Neuron (in vitro differentiated cells): ENCODE data around the gene ATP5MK.
"Not testable (repeated sequence)": the region's sequence is repeated elsewhere in the genome, so short reads cannot be mapped to it uniquely, and the experiment has no call there.

ENCODE experiments used
- H2AFZ ChIP-seq: one replicate; pipeline ENCODE4 v1.6.1; 2013; ENCODE audit warnings: low read depth, mild to moderate bottlenecking, inconsistent platforms, low read length, moderate library complexity
- H3K27me3 ChIP-seq: one replicate; pipeline ENCODE4 v1.6.1; 2013; ENCODE audit warnings: low read length; ENCODE audit not compliant: insufficient read depth
- H3K36me3 ChIP-seq: one replicate; pipeline ENCODE4 v1.6.1; 2013; ENCODE audit warnings: low read length; ENCODE audit not compliant: insufficient read depth
- H3K4me1 ChIP-seq: one replicate; pipeline ENCODE4 v1.6.1; 2013; ENCODE audit warnings: low read length; ENCODE audit not compliant: insufficient read depth
- H3K4me3 ChIP-seq: 2 replicates; pipeline ENCODE4 v1.5.1; 2013; ENCODE audit warnings: mild to moderate bottlenecking, low read length, moderate library complexity
- H3K9me3 ChIP-seq: one replicate; pipeline ENCODE4 v1.6.1; 2013; ENCODE audit warnings: low read length

The ATP5MK gene

DNA sequence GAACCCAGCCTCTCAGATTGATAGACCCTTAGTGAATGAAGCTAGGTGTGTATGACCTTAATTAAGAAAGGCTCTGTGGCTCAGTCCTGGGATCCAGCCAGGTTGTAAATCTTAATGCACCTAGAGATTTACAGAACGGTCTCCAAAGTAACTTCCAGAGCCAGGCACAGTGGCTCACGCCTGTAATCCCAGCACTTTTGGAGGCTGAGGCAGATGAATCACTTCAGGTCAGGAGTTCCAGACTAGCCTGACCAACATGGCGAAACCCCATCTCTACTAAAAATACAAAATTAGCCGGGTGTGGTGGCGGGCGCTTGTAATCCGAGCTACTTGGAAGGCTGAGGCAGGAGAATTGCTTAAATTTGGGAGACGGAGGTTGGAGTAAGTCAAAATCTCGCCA, 31.6 kb upstream of the ATP5MK start:
- no peaks in the 10 kb centered on the region for H3K4me1 ChIP-seq
- no peak overlapping the region for H2AFZ ChIP-seq
- no peaks in the 10 kb centered on the region for H3K27me3 ChIP-seq
- H3K9me3 ChIP-seq, result no peaks in the 10 kb centered on the region
- H3K36me3 ChIP-seq, result peaks cover 84% of the 10 kb centered on the region
- H3K4me3 ChIP-seq, result no peak overlapping the region

DNA sequence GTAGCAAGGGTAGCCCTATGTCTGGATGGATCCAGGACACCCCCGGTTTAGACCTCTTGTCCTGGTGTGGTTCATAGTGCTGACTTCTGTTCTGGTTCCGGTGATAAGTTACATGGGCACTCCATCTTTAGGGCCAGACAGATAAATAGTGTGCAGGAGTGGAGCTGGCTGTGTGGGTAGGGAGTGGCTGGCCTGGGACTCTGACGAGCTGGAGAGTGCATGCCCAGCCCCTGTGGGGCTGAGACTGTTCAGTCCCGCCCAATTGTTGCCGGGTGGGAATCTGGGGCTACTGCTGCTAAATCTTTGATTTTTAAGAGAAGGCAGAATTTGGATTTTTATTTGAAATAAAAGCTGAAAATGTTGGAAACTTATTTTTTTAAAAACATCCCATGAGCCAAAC, 27.5 kb upstream of the ATP5MK start:
- Histone ChIP-seq H3K4me1 (no peaks in the 10 kb centered on the region), H3K36me3 (peaks cover 79% of the 10 kb centered on the region), H3K9me3 (no peaks in the 10 kb centered on the region), H3K27me3 (no peaks in the 10 kb centered on the region), H2AFZ (no peak overlapping the region), H3K4me3 (no peak overlapping the region)

DNA sequence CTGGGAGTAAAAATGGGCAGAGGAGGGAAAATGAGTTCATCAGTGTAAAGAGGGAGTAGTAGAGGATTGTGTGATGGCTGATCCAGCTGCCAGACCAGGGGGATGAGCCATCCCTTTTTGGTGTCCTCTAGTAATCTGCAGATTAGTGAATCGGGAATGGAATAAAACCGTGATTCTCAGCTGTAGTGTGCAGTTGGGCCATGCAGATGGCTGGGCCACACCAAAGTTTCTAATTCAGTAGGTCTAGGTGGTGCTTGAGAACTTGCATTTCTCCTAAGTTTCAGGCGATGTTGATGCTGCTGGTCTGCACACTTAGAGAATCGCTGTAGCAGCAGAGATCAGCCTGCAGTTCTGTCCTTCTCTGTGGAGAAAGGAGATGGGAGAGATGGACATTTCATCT, 22.8 kb upstream of the ATP5MK start:
- Histone ChIP-seq H3K4me1 (no peaks in the 10 kb centered on the region), H3K27me3 (no peaks in the 10 kb centered on the region), H3K36me3 (peaks cover 89% of the 10 kb centered on the region)

DNA sequence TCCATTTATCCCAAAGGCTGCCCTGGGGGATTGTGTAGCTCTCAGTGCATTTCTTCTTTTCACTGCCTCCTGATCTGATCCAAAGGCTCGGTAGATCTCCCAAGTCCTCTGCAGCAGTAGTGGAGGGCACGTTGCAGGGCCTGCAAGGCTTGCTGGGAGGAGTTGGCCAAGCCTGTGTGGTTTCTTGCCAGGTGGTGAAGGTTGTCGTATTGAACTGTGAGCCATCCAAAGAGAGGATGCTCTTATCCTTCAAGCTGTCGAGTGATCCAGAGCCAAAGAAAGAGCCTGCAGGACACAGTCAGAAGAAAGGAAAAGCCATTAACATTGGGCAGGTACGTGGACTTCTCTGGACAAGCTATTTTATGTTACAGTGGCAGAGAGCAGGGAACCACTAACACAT, 21.3 kb upstream of the ATP5MK start:
- peaks cover 89% of the 10 kb centered on the region for H3K36me3 ChIP-seq
- no peak overlapping the region for H3K4me3 ChIP-seq
- no peaks in the 10 kb centered on the region for H3K9me3 ChIP-seq
- H3K4me1 ChIP-seq, result no peaks in the 10 kb centered on the region
- H2AFZ ChIP-seq, result no peak overlapping the region
- H3K27me3 ChIP-seq, result no peaks in the 10 kb centered on the region

More for the DNA sequence above, 22.8 kb upstream of the ATP5MK start:
- Histone ChIP-seq H3K4me3 (no peak overlapping the region), H3K9me3 (no peaks in the 10 kb centered on the region), H2AFZ (no peak overlapping the region)

DNA sequence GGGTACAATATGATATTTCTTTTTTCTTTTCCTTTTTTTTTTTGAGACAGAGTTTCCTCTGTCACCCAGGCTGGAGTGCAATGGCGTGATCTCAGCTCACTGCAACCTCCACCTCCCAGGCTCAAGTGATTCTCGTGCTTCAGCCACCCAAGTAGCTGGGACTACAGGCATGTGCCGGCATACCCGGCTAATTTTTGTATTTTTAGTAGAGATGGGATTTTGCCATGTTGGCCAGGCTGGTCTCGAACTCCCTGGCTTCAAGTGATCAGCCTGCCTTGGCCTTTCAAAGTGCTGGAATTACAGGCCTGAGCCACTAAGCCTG, 20.8 kb upstream of the ATP5MK start:
- not testable (repeated sequence) for H3K4me1 ChIP-seq, H3K27me3 ChIP-seq, H3K4me3 ChIP-seq, H2AFZ ChIP-seq, H3K9me3 ChIP-seq
- H3K36me3 ChIP-seq, result peaks cover 86% of the 10 kb centered on the region

DNA sequence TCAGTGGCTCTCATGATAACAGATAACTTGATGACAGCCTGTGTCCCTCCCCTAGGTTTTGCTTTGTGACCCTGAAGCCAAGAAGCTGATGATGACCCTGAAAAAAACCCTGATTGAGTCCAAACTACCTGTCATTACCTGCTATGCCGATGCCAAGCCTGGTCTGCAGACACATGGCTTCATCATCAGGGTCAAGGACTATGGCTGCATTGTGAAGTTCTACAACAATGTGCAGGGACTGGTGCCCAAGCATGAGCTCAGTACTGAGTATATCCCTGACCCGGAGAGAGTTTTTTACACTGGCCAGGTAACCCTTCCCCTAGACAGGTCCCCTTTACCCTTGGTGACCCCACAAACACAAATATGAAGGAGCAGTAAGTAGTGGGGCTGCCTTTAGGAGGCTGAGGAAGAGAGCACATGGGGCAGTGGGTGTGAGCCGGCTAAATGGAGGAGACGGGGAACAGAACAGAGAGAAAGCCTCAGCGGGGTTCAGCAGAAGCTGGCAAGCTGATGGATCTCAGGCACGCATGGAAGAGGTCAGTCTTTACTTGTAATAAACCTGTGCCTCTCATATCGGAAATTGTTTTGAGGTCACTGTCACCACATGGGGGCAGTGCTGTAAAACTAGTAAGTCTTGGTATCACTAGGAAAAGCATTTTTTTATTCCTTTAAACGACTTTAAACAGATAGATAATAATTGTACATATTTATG, 20.3 kb upstream of the ATP5MK start:
- peaks cover 90% of the 10 kb centered on the region for H3K36me3 ChIP-seq
- H3K27me3 ChIP-seq, result no peaks in the 10 kb centered on the region
- H3K4me3 ChIP-seq, result no peak overlapping the region
- H3K4me1 ChIP-seq, result no peaks in the 10 kb centered on the region
- H2AFZ ChIP-seq, result no peak overlapping the region
- no peaks in the 10 kb centered on the region for H3K9me3 ChIP-seq

DNA sequence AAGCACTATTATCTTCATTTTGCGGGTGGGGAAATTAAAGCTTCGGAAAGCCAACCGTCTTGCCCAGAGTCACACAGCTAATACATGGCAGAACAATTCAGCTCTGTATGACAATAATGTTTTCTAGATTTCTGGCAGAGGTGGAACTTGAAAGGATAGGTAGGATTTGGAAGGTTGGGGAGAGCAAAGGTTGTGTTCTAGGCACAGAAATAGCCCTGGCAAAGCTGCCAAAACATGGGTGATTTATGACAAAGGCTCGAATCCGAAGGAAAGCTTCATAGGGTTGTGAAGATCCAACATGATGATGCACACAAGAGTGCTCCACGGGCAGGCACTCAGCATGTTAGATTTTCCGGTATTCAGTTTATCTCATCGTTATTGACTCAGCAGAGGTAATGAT, 19.3 kb upstream of the ATP5MK start:
- H3K4me1 ChIP-seq, result no peaks in the 10 kb centered on the region
- H3K36me3 ChIP-seq, result peaks cover 89% of the 10 kb centered on the region
- no peak overlapping the region for H3K4me3 ChIP-seq
- no peaks in the 10 kb centered on the region for H3K9me3 ChIP-seq
- no peaks in the 10 kb centered on the region for H3K27me3 ChIP-seq
- no peak overlapping the region for H2AFZ ChIP-seq

DNA sequence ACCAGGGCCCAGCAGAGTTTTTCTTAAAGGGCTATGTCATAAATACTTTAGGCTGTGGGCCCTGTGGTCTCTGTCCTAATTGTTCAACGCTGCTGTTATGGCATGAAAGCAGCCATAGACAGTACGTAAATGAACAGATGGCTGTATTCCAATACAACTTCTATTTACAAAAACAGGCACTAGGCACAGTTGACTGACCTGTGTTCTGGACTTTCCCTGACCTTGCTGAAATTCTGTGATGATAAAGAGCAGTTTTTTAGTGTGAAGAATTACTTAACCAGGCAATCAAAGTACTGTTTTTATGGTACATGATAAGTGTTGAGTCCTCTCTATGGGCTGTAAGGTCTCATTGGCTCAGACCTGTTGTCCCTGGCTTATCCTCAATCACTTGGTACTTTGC, 17.3 kb upstream of the ATP5MK start:
- Histone ChIP-seq H3K9me3 (no peaks in the 10 kb centered on the region), H3K36me3 (peaks cover 83% of the 10 kb centered on the region), H3K4me1 (no peaks in the 10 kb centered on the region), H3K4me3 (no peak overlapping the region), H3K27me3 (no peaks in the 10 kb centered on the region), H2AFZ (no peak overlapping the region)

DNA sequence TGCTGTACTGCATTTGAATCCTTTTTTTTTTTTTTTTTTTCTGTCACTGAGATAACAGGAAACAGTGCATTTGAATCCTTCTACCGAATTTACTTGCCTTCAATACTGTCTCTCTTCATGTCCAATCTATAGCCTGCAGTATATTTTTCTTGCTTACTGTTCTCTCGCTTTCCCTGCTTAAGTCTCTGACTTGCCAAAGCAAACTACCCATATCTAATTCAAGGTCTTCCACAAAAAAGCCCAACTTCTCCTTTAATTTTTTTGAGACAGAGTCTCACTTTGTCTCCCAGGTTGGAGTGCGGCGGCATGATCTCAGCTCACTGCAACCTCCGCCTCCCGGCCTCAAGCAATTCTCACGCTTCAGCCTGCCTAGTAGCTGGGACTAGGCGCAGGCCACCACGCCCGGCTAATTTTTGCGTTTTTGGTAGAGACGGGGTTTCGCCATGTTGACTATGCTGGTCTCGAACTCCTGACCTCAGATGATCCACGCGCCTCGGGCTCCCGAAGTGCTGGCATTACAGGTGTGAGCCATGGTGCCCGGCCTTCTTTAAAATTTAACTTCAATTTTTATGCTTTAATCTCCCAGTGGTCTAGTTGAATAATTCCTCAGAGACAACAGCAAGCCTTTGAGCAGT, 1.0 kb upstream of the ATP5MK start:
- Histone ChIP-seq H3K4me3 (peak overlapping the region; percentile 71), H3K36me3 (peaks cover 46% of the 10 kb centered on the region), H3K9me3 (no peaks in the 10 kb centered on the region), H2AFZ (peak overlapping the region; percentile 11), H3K4me1 (peaks cover 25% of the 10 kb centered on the region), H3K27me3 (no peaks in the 10 kb centered on the region)

DNA sequence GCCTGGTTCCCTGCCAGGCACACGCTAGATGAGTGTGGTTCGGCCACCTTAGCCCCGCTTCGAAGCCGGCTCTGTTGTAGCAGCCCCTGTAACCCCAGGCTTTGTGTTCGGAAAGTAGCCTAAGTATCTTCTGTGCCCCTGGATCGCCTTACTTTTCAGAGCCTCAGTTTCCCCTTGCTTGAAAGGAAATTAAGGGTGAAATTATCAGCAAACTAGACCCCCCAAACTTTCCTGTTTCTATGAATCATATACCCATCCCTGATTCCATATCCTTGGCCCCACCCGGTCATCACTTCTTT, 463 bp upstream of the ATP5MK start:
- no peaks in the 10 kb centered on the region for H3K9me3 ChIP-seq
- peak overlapping the region; percentile 11 for H2AFZ ChIP-seq
- H3K4me1 ChIP-seq, result peaks cover 25% of the 10 kb centered on the region
- no peaks in the 10 kb centered on the region for H3K27me3 ChIP-seq
- peaks cover 48% of the 10 kb centered on the region for H3K36me3 ChIP-seq
- peak overlapping the region; percentile 71 for H3K4me3 ChIP-seq

DNA sequence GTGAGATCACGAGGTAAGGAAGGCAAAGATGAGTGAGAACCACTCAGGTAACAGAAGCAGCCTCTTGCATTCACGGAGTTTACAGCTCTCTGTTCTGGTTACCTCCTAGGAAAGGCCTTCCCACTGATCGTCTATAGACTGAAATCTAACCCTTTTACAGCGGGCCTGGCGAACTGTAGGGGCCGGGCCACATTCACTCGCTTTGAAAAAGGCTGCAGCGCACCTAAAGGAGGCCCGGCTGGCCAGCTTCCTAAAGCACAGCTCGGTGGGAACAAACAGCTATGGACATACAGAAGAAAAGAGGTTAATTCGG, 565 bp downstream of the ATP5MK start:
- H3K4me1 ChIP-seq, result peaks cover 25% of the 10 kb centered on the region
- H3K36me3 ChIP-seq, result peaks cover 52% of the 10 kb centered on the region
- no peaks in the 10 kb centered on the region for H3K27me3 ChIP-seq
- no peak overlapping the region for H2AFZ ChIP-seq
- H3K9me3 ChIP-seq, result no peaks in the 10 kb centered on the region
- peak overlapping the region; percentile 71 for H3K4me3 ChIP-seq

DNA sequence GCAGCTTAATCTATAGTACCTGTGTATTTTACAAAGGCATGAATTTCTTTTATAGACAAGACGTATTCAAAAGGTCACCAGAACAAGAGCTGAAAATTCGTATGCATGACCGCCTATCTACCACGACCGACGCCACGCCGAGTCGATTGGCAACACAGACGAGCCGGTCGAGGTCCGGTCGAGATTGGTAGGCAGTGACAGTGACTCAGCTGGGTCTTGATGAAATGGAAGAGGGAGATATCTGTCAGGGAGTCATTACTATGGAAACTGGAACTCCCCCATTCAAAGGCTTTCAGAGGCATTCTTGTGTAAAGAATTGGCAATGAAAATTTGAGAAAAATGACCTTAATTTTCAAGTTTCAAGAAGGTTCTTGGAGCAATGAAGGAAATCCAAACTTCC, 2.1 kb downstream of the ATP5MK start:
- Histone ChIP-seq H3K27me3 (no peaks in the 10 kb centered on the region), H3K4me1 (peaks cover 25% of the 10 kb centered on the region), H3K4me3 (no peak overlapping the region), H2AFZ (no peak overlapping the region), H3K9me3 (no peaks in the 10 kb centered on the region), H3K36me3 (peaks cover 46% of the 10 kb centered on the region)

DNA sequence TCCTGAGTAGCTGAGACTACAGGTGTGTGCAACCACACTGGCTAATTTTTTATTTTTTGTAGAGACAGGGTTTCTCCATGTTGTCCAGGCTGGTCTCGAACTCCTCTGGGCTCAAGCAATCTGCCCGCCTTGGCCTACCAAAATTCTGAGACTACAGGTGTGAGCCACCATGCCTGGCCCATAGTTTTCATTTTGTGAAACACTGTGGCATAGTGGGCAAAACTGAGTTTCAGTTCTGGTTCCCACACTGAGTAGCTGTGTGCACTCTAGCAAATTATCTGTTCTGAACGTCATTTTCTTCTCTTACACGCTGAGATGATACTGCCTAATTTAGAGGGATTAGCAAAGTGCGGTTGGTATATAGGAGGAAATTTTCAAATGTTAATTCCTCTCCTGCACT, 13.5 kb downstream of the ATP5MK start:
- Histone ChIP-seq H3K36me3 (peaks cover 36% of the 10 kb centered on the region), H3K4me1 (no peaks in the 10 kb centered on the region), H3K9me3 (no peaks in the 10 kb centered on the region), H2AFZ (no peak overlapping the region), H3K4me3 (no peak overlapping the region), H3K27me3 (no peaks in the 10 kb centered on the region)

DNA sequence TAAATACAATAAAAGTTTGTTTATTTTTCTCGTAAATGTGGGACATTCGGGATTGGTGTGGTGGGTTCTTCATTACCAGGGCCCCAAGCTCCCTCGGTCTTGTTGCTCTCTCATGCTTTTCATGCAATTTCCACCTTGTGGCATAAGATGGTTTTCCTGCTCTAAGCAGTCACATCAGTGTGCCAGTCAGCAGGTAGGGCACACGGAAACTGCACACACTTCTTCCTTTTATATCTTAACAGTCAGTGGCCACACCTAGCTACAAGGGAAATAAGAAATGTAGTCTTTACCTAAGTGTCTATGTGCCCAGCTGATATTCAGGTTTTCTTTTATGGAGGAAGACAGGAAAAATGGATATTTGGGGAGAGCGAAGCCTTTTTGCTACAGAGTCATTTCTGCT, 22.0 kb downstream of the ATP5MK start:
- H3K4me1 ChIP-seq, result peaks cover under 1% of the 10 kb centered on the region
- H2AFZ ChIP-seq, result no peak overlapping the region
- peaks cover 35% of the 10 kb centered on the region for H3K36me3 ChIP-seq
- H3K4me3 ChIP-seq, result no peak overlapping the region
- H3K9me3 ChIP-seq, result no peaks in the 10 kb centered on the region
- no peaks in the 10 kb centered on the region for H3K27me3 ChIP-seq
